HG02763 (cell line): ENCODE data around the gene HDAC11.
"Not testable (repeated sequence)": the region's sequence is repeated elsewhere in the genome, so short reads cannot be mapped to it uniquely, and the experiment has no call there.

Experiments used
- ATAC-seq: cut with Tn5 transposase; IDR thresholded peaks from one replicate; pipeline ENCODE4 v1.9.1; 2021; ENCODE audit warnings: mild to moderate bottlenecking, moderate library complexity; ENCODE audit not compliant: unreplicated experiment

The HDAC11 gene

GRCh38 chr3:13521749-13522148 is 41.6 kb downstream of the HDAC11 start:
- not testable (repeated sequence) for ATAC-seq

GRCh38 chr3:13522236-13522635 is 42.1 kb downstream of the HDAC11 start:
- ATAC-seq = no peak

DNA sequence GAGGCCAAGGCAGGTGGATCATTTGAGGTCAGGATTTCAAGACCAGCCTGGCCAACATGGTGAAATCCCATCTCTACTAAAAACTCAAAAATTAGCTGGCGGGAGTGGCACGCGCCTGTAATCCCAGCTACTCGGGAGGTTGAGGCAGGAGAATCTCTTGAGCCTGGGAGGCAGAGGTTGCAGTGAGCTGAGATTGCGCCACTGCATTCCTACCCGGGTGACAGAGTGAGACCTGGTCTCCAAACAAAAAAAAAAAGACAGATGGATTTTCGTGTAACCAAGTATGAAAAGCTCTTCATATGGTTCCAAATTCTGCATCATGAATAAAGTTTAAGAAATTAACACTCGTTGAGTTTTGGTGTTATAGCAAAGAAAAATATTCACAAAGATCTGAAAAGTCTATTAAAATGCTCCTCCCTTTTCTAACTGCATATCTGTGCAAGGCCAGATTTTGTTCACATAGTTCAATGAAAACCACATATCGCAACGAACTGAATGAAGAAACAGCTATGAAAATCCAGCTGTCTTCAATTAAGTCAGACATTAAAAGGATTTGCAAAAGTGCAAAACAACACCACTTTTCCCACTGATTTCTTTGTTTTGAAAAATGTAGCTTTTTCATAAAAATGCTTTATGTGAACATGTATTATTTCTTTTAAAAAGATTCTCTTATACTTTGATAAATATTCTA is 45.0 kb downstream of the HDAC11 start:
- no peak for ATAC-seq

DNA sequence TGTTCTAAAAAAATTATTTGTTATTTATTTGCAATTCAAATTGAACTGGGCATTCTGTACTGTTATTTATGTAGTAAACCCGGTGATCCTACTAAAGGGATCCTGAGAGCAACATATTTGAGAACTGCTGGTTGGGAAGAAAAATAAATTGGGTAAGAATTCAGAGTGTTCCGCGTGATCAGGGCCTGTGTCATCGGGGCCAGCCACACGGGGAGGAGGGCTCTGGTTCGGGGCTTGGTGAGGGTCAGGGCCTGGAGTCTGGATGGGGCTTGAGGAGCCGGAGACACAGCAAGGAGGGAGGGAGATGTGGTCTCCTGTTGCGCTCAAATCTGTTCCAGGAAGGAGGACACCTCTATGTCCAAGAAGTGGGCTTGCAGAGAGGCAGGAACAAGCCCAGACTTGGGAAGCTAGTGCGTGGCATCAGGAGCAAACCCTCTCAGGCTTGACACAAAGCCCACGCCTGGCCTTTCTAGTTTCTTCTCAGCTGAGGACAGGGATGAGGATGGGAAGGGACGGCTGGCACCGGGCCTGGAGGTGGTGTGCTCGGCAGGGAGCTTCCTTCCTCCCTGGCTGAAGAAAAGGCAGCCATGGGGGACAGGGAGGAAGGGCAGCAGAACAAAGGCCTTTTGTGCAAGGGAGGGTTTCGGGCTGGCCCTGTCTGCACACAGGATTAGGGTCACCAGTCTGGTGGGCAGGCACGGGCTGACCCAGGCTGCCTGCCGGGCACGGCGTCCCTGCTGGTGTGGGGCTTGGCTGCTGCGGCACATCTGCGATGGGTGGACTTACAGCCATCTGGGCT is 45.9 kb downstream of the HDAC11 start:
- ATAC-seq = no peak

GRCh38 chr3:13526626-13526949 is 46.5 kb downstream of the HDAC11 start:
- ATAC-seq = no peak

DNA sequence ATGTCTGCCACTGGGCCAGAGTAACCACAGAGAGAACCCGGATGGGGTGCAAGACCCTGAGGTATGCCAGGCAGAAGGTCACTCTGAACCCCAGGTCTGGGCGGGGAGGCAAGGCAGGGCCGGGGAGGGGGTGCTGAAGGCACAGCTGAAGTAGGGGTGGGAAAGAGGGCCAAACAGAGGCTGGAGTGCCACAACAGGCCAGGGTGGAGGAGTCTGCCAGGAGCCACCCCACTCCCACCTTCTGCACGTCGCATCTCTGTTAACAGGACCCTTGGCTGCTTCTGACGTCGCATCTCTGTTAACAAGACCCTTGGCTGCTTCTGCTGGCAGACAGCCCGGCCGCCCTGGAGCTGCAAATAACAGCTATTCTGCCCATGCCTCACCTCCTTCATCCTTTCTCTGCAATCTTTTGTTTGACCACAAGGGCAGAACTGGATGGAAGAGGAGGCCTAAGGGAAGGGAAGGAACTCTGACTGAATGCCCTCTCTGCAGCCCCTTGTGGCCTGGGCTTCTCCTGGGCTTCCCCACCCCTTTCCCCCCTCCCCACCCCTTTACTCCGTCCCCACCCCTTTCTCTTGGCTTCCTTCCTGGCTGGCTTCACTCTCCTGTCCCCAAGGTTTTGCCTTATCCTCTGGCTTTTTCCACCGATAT is 48.2 kb downstream of the HDAC11 start:
- no peak for ATAC-seq

GRCh38 chr3:13529196-13530112 is 49.3 kb downstream of the HDAC11 start:
- ATAC-seq = no peak

- ATAC-seq = no peak
Measured at GRCh38 chr3:13530241-13531009, 50.3 kb downstream of the HDAC11 start.

DNA sequence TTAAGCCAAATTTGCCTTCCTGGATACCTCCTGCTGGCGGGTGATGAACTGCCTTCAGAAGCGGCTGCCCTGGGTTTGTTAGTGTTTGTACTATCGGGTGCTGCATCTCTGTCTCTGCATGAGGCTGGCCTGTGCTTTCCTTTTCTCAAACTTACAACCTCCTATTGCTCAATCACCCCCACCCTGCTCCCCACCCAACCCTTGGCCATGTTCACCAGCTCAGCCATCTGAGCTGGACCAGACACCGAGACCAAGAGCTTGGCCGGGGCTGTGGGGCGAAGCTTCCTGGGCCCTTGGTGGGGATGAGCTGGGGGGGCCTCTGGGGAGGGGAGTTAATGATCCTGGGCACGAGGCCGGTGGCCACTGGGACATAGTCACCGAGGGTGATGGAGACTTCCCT is 52.0 kb downstream of the HDAC11 start:
- no peak for ATAC-seq

- no peak for ATAC-seq
Measured at GRCh38 chr3:13532631-13533030, 52.5 kb downstream of the HDAC11 start.

DNA sequence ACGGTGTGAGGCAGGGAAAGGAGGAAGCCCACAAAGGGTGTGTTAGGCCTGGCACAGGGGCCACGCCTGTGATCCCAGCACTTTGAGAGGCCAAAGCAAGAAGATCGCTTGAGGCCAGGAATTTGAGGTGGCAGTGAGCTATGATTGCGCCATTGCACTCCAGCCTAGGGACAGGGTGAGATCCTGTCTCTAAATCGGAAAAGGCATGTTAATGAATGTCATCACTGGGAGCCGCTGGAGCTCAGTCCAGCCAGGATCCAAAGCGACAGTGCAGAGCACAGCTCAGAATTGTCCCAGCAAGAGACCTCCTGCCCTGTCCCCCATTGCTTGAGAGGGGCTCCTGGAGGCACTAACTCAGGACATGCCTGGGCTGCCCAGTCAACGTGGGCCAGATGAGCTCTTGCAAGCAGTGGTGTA is 53.8 kb downstream of the HDAC11 start:
- no peak for ATAC-seq

DNA sequence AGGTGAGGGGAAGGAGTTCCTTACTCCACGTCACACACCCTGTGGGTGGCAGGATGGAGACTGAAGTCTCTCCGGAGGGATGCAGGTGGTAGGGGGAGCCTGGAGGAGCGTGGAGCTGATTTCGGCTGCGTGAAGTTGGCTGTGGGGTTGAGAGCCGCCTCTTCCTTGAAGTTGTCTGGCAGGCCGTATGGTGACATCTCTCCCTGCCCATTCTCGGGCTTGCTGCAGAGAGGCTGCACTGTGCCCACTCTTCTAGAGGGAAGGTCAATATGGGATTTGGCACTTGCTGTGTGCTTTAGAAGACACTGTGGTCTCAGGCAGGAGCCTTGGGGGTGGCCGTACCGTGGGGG is 55.4 kb downstream of the HDAC11 start:
- ATAC-seq = no peak

DNA sequence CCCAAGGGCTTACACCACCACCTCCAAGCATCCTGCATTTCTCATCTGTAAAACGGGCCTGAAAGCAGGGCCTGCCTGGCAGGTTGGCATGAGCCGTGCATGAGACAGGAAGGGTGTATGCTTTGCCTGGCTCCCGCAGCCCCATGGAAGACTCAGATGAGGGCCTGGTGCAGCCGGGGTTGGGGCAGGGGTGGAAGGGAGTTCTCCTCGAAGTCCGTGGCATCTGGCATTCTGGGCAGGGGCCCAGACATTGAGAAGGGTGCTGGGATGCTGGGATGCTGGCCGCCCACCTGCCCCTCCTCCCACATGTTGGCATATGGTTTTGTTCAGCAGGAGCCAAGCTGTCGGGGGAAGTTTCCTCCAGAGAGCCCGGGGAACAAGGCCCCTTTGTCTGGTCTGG is 55.8 kb downstream of the HDAC11 start:
- no peak for ATAC-seq

DNA sequence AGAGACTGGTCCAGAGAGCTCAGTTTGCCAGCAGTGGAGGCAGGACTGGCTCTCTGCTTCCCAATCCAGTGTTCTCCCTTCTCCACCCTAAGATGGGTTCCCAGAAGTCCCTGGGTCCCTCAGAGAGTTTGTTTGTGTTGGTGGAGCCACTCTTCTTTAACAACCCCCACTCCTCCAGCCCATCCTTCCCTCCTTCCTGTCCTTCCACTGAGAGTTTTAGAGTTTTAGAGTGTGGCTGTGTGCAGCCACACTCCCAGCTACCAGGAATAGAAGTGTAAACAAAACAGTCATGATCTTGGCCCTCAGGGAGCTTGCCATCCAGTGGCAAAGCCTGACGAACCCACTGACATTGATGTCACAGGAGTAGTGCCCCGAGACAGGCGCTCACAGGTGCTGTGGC is 56.3 kb downstream of the HDAC11 start:
- no peak for ATAC-seq

DNA sequence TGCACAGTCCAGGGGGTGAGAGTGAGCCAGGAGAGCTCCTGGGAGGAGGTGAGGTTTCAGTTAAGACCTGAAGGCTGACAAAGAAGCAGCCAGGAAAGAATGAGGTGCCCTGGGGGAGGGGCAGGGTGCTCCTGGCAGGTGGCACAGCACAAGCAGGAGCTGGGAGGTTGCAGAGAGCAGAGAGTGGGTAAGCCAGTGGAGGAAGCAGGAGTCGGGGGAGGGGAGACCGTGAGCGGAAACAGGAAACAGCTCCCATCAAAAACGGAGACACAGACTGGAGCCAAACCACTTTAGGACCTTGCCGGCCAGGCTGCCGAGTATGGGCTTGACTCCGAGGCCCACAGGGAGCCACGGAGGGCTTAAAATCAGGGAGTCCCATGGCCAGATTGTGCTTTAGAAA is 56.7 kb downstream of the HDAC11 start:
- ATAC-seq = no peak

DNA sequence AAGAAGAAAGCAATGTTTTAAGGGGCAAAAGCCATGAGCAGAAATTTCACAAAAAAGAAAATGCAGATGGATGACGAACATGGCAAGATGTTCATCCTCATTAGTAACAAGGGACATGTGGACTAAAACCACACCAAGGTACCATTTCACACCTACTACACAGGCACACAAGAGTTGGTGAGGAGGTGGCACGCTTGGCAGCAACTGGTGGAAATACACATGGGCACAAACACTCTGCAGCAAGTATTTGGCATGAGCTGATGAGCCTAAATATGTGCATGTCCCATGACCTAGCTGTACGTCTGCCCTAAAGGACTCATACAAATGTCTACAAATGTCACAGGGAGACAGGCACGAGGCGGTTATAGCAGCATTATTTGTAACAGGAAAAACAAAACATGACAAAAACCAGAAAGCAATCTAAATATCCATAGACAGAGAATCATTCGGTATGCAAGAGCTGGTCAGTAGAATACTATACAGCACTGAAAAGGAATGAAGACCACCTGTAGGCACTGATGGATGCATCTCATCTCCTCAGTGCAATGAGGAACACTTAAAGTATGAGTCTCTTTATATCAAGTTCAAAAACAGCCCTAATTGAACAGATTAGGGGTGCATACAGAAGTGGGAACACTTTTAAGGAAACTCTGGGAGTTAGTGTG is 57.3 kb downstream of the HDAC11 start:
- no peak for ATAC-seq

DNA sequence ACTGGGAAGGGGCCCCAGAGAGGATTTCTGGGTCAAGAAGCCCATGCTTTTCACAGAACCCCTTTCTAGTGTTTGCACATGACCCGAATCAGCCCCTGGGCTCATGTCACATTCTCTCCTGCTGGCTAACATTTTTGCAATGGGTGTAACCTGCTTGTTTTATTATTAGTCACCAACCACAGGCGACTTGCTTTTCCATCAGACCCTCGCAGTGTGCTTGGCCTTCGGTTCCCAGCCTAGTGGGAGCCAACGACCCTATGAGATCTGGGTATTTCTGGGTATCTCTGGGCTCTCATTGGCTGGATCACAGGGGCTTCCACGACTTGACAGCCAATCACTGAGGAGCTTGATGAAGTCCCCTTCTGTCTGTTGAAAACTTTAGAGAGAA is 57.8 kb downstream of the HDAC11 start:
- ATAC-seq = no peak

DNA sequence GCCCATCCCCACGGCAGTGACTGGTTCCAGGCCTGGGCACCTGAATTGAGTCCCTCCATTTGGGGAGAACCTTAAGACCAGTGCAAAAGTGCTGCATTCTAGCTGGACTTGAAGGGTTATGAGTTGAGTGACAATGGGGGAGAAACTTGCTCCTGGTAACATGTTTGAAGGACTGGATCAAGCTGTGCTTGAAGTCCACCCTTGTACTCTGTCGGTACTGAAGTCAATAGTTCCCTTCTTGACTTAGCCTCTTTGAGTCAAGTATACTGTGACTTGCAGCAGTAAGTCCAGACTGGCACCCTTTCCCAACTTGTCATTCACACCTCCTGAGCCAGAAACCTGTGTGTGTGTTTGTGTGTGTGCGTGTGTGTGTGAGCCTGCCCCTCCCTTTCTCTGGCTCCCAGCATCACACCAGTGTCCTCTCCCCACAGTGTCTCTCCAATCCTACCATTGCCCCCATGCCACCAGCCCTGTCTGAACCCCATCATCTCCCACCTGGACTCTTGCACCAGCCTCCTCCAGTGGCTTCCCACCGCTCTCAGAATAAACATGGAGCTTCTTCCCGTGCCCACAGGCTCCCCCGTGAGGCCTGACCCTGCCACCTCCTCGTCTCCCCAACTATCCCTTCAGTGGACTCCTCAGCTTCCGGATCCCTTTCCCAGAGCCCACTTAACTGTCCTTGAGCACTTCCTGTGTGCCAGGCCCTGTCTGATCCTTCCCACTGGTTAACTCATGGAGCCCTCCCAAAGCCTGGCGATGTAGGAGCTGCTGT is 58.6 kb downstream of the HDAC11 start:
- ATAC-seq = no peak

GRCh38 chr3:13539292-13539638 is 59.2 kb downstream of the HDAC11 start:
- no peak for ATAC-seq
